Measurements from ENCODE around the gene LAPTM5.
A peak's percentile ranks its signal among the peaks of the same experiment; 100 is the strongest.

Gene LAPTM5

GRCh38 chr1:30758121-30758688 lies 631 bp upstream of the LAPTM5 start:
- in situ Hi-C loops (cut with HindIII; ENCODE audit: low sequenced_read_pairs): no loop called here
- TF ChIP-seq CTCF (IDR thresholded peaks at IDR 0.05; ENCODE audit: low read depth, low read length): no peak
- DNase-seq (ENCODE audit: low read depth, low spot score): no peak
- no peak overlapping the region for H3K4me3 ChIP-seq (ENCODE audit: low read depth, low read length)

- peak; percentile 90 for DNase-seq (ENCODE audit: low read depth, low spot score)
- no peak for TF ChIP-seq CTCF (IDR thresholded peaks at IDR 0.05; ENCODE audit: low read depth, low read length)
- in situ Hi-C loops (cut with HindIII; ENCODE audit: low sequenced_read_pairs): no loop called here
- H3K4me3 ChIP-seq (ENCODE audit: low read depth, low read length): no peak overlapping the region
These were observed 826 bp downstream of the LAPTM5 start for GRCh38 chr1:30756545-30757351.

GRCh38 chr1:30756206-30756544 lies 1.4 kb downstream of the LAPTM5 start:
- no peak overlapping the region for H3K4me3 ChIP-seq (ENCODE audit: low read depth, low read length)
- in situ Hi-C loops (cut with HindIII; ENCODE audit: low sequenced_read_pairs): no loop called here
- no peak for TF ChIP-seq CTCF (IDR thresholded peaks at IDR 0.05; ENCODE audit: low read depth, low read length)
- DNase-seq (ENCODE audit: low read depth, low spot score): no peak

- H3K4me3 ChIP-seq (ENCODE audit: low read depth, low read length): no peak overlapping the region
- in situ Hi-C loops (cut with HindIII; ENCODE audit: low sequenced_read_pairs): no loop called here
- TF ChIP-seq CTCF (IDR thresholded peaks at IDR 0.05; ENCODE audit: low read depth, low read length): no peak
- no peak for DNase-seq (ENCODE audit: low read depth, low spot score)
These were observed 1.8 kb downstream of the LAPTM5 start for GRCh38 chr1:30755746-30756145.

- DNase-seq (ENCODE audit: low read depth, low spot score): no peak
- in situ Hi-C loops (cut with HindIII; ENCODE audit: low sequenced_read_pairs): no loop called here
- H3K4me3 ChIP-seq (ENCODE audit: low read depth, low read length): no peak overlapping the region
- TF ChIP-seq CTCF (IDR thresholded peaks at IDR 0.05; ENCODE audit: low read depth, low read length): no peak
These were observed 2.2 kb downstream of the LAPTM5 start for GRCh38 chr1:30755334-30755733.

- no peak for TF ChIP-seq CTCF (IDR thresholded peaks at IDR 0.05; ENCODE audit: low read depth, low read length)
- in situ Hi-C loops (cut with HindIII; ENCODE audit: low sequenced_read_pairs): no loop called here
- H3K4me3 ChIP-seq (ENCODE audit: low read depth, low read length): no peak overlapping the region
- no peak for DNase-seq (ENCODE audit: low read depth, low spot score)
These were observed 2.8 kb downstream of the LAPTM5 start for GRCh38 chr1:30754684-30755171.
